ENCODE measurements around the gene TMEM201.

Gene TMEM201

DNA sequence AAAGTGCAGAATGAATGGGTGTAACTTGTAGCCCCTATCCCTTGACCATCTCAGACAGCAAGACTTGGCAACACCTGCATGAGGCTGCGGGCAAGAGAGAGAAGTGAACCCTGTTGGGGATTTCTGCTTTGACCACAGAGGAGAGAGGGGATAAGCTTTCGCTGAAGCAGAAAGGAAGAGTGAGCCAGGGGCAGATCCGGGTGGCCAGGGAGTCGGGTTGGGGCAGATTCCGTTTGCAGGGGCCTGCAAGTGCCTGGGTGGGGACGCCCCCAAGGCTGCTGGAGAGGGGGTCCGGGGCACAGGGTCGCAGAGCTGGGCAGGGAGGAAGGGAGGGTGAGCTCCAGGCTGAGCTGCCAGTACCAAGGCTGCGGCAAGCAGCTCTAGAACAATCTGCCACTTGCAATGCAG, 37.5 kb downstream of the TMEM201 start:
- no peak for DNase-seq

DNA sequence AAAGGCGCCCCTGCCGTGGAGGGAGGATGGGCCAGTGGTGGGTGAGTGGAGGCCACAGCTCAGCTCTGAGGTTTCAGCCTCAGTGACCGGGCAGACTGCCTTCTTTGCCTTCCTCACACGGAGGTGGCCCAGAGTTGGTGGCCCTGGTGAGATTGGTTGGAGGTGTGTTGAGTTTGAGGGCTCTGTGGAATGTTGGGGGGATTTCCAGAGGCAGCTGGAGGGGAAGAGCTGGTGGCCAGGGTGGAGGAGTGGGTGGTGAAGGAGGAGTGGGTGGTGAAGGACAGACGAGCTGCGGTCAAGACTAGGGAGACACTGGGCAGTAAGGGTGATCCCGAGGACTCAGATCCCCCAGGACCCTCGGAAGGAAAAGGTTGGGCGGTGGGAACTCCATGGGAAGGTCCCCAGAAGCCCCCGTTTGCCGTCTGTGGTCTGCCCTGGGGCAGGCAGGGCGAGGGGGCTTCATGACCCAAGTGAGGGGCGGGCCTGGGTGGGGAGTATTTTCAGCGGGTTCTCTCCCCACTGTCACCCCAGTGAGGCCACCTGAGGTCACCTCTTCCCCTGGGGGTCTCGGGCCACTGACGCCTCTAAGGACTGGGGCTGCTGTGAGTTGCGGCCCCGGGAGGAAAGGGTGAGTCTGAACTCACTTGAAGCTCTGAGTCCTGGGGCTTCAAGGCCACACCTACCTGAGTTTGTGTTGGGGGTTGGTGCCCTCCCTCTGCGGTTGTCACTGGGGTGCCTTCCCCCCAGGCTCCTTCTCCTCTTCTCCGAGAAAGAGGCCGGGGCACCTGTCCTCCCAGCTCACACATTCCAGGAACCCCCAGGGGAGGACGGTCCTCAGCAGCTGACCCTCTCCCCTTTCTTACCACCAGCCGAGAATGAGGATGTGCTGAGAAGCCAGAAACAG, 40.1 kb downstream of the TMEM201 start:
- DNase-seq: peak; percentile 77

GRCh38 chr1:9629445-9630201, 40.9 kb downstream of the TMEM201 start:
- DNase-seq: peak; percentile 80

DNA sequence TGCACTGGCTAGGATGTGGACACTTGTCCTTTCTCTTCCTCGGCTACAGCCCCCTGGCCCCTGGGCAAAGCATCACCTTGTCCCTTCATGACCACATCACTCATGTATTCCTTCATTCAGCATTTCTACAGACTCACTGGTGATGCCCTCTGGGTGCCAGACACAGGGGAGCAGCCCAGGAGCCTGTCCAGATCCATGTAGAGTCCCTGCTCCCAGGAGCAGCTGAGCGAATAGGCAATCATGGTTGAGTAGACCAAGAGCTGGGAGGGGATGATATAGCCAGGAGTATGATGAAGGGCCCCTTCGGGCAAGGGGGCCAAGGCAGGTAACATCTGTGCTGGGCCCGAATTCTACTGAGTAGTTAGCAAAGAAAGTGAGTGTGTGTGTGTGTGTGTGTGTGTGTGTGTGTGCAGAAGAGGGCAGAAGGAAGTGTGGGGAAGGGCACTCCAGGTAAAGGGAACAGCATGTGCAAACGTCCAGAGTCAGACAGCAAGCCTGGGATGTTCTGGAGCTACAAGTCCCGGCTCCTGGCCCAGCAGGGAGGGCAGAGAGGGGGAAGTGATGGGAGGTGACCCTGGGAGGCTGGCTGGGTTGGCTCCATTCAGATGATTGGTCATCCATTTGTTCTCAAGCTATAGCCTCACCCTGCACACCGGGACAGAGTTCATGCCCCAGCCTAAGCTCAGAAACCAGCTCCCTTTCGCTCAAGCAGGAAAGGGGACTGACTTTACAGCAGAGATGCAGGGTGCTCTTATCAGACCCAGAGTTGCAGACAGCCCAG, 41.8 kb downstream of the TMEM201 start:
- no peak for DNase-seq

DNA sequence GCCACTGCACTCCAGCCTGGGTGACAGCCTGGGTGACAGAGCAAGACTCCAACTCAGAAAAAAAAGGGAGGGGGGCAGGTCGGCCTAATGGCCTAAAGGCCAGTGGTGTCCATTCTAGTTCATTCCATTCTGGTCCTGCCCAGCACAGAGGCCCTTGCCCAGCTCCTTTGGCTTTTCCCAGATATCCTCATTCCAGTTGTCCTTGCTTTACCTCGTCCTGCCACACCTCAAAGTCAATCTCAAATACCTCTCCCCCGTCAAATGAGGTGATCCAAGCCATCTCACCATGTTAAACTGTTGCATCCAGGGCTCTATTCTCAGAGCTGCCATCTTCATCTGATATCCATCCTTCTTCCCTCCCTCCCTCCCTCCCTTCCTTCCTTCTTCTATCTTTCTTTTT, 42.9 kb downstream of the TMEM201 start:
- no peak for DNase-seq

GRCh38 chr1:9633493-9633892, 44.8 kb downstream of the TMEM201 start:
- DNase-seq: no peak

GRCh38 chr1:9634582-9634981, 45.9 kb downstream of the TMEM201 start:
- no peak for DNase-seq

GRCh38 chr1:9639227-9639626, 50.5 kb downstream of the TMEM201 start:
- DNase-seq: no peak

DNA sequence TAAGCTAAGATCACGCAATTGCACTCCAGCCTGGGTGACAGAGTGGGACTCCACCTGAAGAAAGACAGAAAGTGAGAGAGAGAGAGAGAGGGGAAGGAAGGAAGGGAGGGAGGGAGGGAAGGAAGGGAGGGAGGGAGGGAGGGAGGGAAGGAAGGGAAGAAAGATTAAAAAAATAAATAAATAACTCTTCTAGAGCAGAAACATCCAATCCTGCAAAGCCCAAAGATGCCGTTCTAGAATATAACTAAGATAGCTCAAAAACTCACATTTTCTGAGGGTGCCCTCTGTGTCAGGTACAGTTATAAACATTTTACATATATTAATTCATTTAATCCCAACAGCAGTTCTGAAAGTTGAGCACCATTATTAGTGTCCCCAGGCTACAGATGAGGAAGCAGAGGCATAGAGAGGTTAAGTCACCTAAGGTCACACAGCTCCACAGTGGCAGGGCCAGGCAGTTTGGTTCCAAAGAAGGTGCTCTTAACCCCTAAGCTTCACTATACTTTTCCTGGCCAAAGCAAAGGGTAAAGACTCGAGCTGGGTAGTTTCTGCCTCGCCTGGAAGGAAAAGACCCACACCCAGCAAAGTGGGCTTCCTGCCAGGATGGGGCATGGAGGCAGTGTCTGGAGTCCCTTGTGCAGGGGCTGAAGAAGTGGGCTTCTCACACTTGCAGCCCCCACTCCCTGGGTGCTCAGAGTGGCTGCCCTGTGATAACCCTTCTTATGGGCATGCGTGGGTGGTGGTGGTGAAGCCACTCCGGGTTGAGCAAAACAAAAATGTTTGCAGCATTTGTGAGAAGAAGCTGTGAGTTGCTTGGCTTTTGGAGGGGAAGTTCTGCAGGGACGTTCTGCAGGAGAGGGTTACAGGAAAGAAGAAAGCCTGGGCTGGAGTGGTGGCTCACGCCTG, 54.9 kb downstream of the TMEM201 start:
- DNase-seq: no peak

DNA sequence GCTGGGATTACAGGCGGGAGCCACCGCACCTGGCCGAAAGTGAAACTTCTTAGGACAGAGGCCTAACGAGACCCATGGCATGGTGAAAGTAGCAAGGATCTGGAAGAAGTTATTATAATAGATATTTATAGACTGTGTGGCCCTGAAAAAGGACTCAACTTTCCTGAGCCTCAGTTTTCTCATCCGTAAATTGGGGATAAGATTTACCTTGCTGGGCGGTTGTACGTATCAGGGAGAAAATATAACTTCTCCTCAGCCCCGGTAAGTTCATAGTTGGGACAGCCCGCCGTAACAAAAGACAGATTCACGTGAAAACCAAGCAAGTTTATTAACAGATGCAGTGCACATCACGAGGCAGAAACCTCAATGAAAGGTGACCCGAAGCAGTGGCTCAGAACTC, 57.3 kb downstream of the TMEM201 start:
- DNase-seq: no peak

GRCh38 chr1:9648171-9648570, 59.5 kb downstream of the TMEM201 start:
- no peak for DNase-seq

DNA sequence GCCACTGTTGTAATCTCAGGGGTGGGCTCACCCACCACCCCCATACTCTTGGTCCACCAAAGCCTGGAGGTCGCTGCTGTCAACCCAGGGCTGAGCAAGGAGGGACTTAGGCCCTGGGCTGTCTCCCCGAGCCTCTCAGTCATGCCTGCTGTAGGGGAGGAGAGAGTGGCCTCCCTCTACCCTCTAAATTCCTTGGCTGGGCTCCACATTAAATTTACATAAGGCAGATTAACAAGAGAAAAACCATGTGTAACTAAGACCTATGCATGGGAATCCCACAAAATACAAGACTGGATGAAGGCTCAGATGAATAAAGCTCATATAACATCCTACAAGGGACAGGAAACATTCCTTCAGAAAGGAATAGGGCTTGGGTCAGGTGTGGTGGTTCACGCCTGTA, 61.1 kb downstream of the TMEM201 start:
- DNase-seq: no peak

DNA sequence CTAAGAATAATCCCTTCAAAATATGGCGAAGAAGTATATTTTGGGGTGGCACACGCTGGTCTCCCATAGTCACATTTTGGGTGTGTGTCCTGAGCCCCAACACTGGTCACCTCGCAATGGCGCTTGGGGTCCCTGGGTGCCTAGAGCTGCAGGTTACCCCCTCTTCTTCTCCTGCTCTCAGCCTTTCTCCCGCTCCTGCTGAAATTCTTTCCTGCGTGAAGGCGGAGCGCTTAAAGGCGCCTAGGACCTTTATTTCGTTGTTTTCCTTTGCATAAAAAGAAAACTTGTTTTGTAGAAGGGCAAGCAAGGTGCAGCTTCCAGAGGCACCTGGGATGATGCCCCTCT, 62.5 kb downstream of the TMEM201 start:
- no peak for DNase-seq

- DNase-seq: peak; percentile 47
Measured at GRCh38 chr1:9651565-9652378, 63.1 kb downstream of the TMEM201 start, which contains the start of gene PIK3CD. PIK3CD (plus strand) TSS chr1:9651731; CDS start chr1:9710456, 58,725 bp downstream.

DNA sequence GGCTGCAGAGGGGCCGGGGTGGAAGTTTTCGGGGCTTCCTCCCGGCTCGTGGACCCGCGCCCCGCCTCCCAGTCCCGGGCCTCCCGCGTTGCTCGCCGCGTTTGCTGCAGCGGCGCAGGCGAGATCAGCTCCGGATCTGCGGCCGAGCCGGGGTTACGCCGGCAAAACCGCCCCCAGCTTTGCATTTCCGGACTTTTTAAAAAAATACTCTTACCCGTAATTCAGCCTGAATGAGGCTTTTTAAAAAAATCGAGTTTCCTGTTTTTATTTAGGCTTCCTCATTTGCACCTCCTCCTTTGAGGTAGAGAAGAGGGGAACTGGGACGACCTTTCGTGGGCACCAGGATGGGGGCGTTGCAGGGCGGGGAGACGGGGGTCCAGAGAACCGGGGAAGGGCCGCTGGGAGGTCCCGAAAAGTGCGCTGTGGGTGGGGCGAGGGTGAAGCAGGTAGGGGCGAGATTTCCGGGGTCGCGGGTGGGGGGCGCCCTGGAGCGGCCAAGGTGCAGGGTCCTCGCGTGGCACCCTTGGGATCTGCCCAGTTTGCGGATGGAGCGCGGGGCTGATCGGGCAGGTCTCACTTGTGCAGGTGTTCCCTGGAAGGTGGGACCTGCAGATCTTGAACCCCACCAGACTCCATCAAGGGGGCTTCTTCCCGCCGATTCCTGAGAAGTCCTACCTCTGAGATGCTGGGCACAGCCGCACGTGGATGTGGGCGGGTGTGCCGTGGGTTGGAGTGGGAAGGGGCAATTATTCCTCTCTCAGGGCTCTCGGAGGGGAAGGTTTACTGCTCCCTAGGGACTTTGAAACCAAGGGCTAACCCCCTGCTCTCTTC, 63.9 kb downstream of the TMEM201 start:
- peak; percentile 45 for DNase-seq

GRCh38 chr1:9653210-9653490, 64.4 kb downstream of the TMEM201 start:
- DNase-seq: no peak

GRCh38 chr1:9653491-9654050, 64.9 kb downstream of the TMEM201 start:
- peak; percentile 61 for DNase-seq

GRCh38 chr1:9654051-9654833, 65.5 kb downstream of the TMEM201 start:
- peak; percentile 41 for DNase-seq

All from stimulated activated CD4-positive, alpha-beta T cell treated with anti-CD3 and anti-CD28 coated beads, Interleukin-1b, Interleukin-23, amount 100 ng/mL, for 48 hours (primary cell).